Stomach (tissue), 4 donors: ENCODE measurements around the gene GPNMB.

Experiments used
- POLR2A ChIP-seq, 4 donors: fragments of 450-650 bp; IDR thresholded peaks; one replicate each; pipeline ENCODE4 v1.6.1; 2016; ENCODE audit warnings: antibody characterized with exemption in 4 of 4, control low read depth in 2 of 4, mild to moderate bottlenecking in 1 of 4, moderate library complexity in 1 of 4
- TF ChIP-seq, protein P1 (sequence below), 7 experiments: fragments of 450-650 bp in 4 of 7; fragments of 200-600 bp in 3 of 7; sonication (generic) in 3 of 7; IDR thresholded peaks; one replicate each; pipeline ENCODE4 v1.5.1; 2016 to 2019; ENCODE audit warnings: antibody characterized with exemption in 7 of 7, control low read depth in 2 of 7, mild to moderate bottlenecking in 1 of 7

GRCh38 chr7:23267357-23267756, 20.8 kb downstream of the GPNMB start:
- TF ChIP-seq, protein P1, sequence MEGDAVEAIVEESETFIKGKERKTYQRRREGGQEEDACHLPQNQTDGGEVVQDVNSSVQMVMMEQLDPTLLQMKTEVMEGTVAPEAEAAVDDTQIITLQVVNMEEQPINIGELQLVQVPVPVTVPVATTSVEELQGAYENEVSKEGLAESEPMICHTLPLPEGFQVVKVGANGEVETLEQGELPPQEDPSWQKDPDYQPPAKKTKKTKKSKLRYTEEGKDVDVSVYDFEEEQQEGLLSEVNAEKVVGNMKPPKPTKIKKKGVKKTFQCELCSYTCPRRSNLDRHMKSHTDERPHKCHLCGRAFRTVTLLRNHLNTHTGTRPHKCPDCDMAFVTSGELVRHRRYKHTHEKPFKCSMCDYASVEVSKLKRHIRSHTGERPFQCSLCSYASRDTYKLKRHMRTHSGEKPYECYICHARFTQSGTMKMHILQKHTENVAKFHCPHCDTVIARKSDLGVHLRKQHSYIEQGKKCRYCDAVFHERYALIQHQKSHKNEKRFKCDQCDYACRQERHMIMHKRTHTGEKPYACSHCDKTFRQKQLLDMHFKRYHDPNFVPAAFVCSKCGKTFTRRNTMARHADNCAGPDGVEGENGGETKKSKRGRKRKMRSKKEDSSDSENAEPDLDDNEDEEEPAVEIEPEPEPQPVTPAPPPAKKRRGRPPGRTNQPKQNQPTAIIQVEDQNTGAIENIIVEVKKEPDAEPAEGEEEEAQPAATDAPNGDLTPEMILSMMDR (IDR thresholded peaks at IDR 0.05), result no peak
- no peak for TF ChIP-seq POLR2A (IDR thresholded peaks at IDR 0.05)
